SK-N-SH treated with all-trans-retinoic acid at 6 μM for 48 hours (cell line): Measurements from ENCODE around the gene TEKTIP1.

ENCODE experiments used
- ATAC-seq: fragments of 200-7000 bp; cut with Tn5 transposase; 3 replicates; pipeline ENCODE4 v1.9.1; 2020; ENCODE audit warnings: mild to moderate bottlenecking, moderate library complexity
- ARNTL ChIP-seq: fragments of 450-650 bp; formaldehyde crosslinking; IDR thresholded peaks from 2 replicates; pipeline ENCODE4 v1.5.0; 2020; ENCODE audit warnings: low read depth, mild to moderate bottlenecking, moderate library complexity, borderline replicate concordance
- CREB5 ChIP-seq: fragments of 250-450 bp; sonication (Bioruptor Pico); IDR thresholded peaks from 2 replicates; pipeline ENCODE4 v1.5.1; 2020; ENCODE audit warnings: low read depth, mild to moderate bottlenecking, moderate library complexity
- CSDC2 ChIP-seq: fragments of 250-450 bp; sonication (Bioruptor Pico); IDR thresholded peaks from 2 replicates; pipeline ENCODE4 v1.5.0; 2020; ENCODE audit warnings: mild to moderate bottlenecking, moderate library complexity
- CSRNP3 ChIP-seq: fragments of 250-450 bp; sonication (Bioruptor Pico); IDR thresholded peaks from 2 replicates; pipeline ENCODE4 v1.5.1; 2021; ENCODE audit warnings: mild to moderate bottlenecking, moderate library complexity
- ESRRG ChIP-seq: fragments of 250-450 bp; sonication (Bioruptor Pico); IDR thresholded peaks from 2 replicates; pipeline ENCODE4 v1.6.1; 2021; ENCODE audit warnings: mild to moderate bottlenecking
- GLIS3 ChIP-seq: fragments of 250-450 bp; sonication (Bioruptor Pico); IDR thresholded peaks from 2 replicates; pipeline ENCODE4 v1.5.0; 2020; ENCODE audit warnings: mild to moderate bottlenecking, moderate library complexity
- ISL1 ChIP-seq: fragments of 250-450 bp; sonication (Bioruptor Pico); IDR thresholded peaks from 2 replicates; pipeline ENCODE4 v2.1.2; 2022; ENCODE audit warnings: mild to moderate bottlenecking, moderate library complexity
- OSR1 ChIP-seq: fragments of 250-450 bp; sonication (Bioruptor Pico); IDR thresholded peaks from 2 replicates; pipeline ENCODE4 v1.8.0; 2022; ENCODE audit warnings: moderate library complexity, mild to moderate bottlenecking, inconsistent platforms
- PATZ1 ChIP-seq: fragments of 250-450 bp; sonication (Bioruptor Pico); IDR thresholded peaks from 2 replicates; pipeline ENCODE4 v1.8.0; 2020; ENCODE audit warnings: mild to moderate bottlenecking, moderate library complexity, borderline replicate concordance
- POU6F1 ChIP-seq: fragments of 250-450 bp; sonication (Bioruptor Pico); IDR thresholded peaks from 2 replicates; pipeline ENCODE4 v1.8.0; 2021; ENCODE audit warnings: low read depth, mild to moderate bottlenecking, moderate library complexity, borderline replicate concordance
- PPARA ChIP-seq: fragments of 250-450 bp; sonication (Bioruptor Pico); IDR thresholded peaks from 2 replicates; pipeline ENCODE4 v1.5.0; 2020; ENCODE audit warnings: mild to moderate bottlenecking, borderline replicate concordance
- RARB ChIP-seq: fragments of 250-450 bp; sonication (Bioruptor Pico); IDR thresholded peaks from 2 replicates; pipeline ENCODE4 v1.8.0; 2021; ENCODE audit warnings: mild to moderate bottlenecking, moderate library complexity
- SNAI2 ChIP-seq: fragments of 250-450 bp; sonication (Bioruptor Pico); IDR thresholded peaks from 2 replicates; pipeline ENCODE4 v1.5.0; 2020; ENCODE audit warnings: mild to moderate bottlenecking, moderate library complexity
- TCF4 ChIP-seq: fragments of 250-450 bp; sonication (Bioruptor Pico); IDR thresholded peaks from 2 replicates; pipeline ENCODE4 v1.8.0; 2021; ENCODE audit warnings: mild to moderate bottlenecking, moderate library complexity, borderline replicate concordance
- TOX ChIP-seq: fragments of 250-450 bp; sonication (Bioruptor Pico); IDR thresholded peaks from 2 replicates; pipeline ENCODE4 v1.8.0; 2021; ENCODE audit warnings: mild to moderate bottlenecking, moderate library complexity, borderline replicate concordance
- TSHZ2 ChIP-seq: fragments of 250-450 bp; sonication (Bioruptor Pico); IDR thresholded peaks from 2 replicates; pipeline ENCODE4 v1.5.0; 2020; ENCODE audit warnings: mild to moderate bottlenecking, moderate library complexity
- ZC3H10 ChIP-seq: fragments of 250-450 bp; sonication (Bioruptor Pico); IDR thresholded peaks from 2 replicates; pipeline ENCODE4 v1.5.1; 2021; ENCODE audit warnings: mild to moderate bottlenecking, moderate library complexity
- ZFP3 ChIP-seq: fragments of 250-450 bp; sonication (Bioruptor Pico); IDR thresholded peaks from 2 replicates; pipeline ENCODE4 v1.5.0; 2020; ENCODE audit warnings: mild to moderate bottlenecking, moderate library complexity
- ZFP30 ChIP-seq: fragments of 450-650 bp; formaldehyde crosslinking; IDR thresholded peaks from 2 replicates; pipeline ENCODE4 v1.5.0; 2022; ENCODE audit warnings: mild to moderate bottlenecking, moderate library complexity
- ZNF565 ChIP-seq: fragments of 450-650 bp; formaldehyde crosslinking; conservative IDR thresholded peaks from 2 replicates; pipeline ENCODE4 v1.5.0; 2020; ENCODE audit warnings: low read depth, mild to moderate bottlenecking, moderate library complexity
- ZNF70 ChIP-seq: fragments of 450-650 bp; formaldehyde crosslinking; IDR thresholded peaks from 2 replicates; pipeline ENCODE4 v1.5.0; 2020; ENCODE audit warnings: mild to moderate bottlenecking, moderate library complexity
- ZNF8 ChIP-seq: fragments of 450-650 bp; formaldehyde crosslinking; IDR thresholded peaks from 2 replicates; pipeline ENCODE4 v1.5.0; 2020; ENCODE audit warnings: mild to moderate bottlenecking, moderate library complexity

TEKTIP1 gene

GRCh38 chr19:3501780-3502179 is 37.2 kb upstream of the TEKTIP1 start:
- no peak for ATAC-seq
- TF ChIP-seq TOX (CRISPR knock-in tag) (no peak), PPARA (CRISPR knock-in tag) (no peak), TSHZ2 (CRISPR knock-in tag) (no peak), ISL1 (CRISPR knock-in tag) (no peak), RARB (CRISPR knock-in tag) (no peak), ESRRG (CRISPR knock-in tag) (no peak), ARNTL (no peak), ZFP3 (no peak), OSR1 (no peak), SNAI2 (no peak), GLIS3 (CRISPR knock-in tag) (no peak), TCF4 (CRISPR knock-in tag) (no peak), CSRNP3 (no peak), ZNF8 (CRISPR knock-in tag) (no peak), ZNF70 (no peak), PATZ1 (CRISPR knock-in tag) (no peak), CREB5 (CRISPR knock-in tag) (no peak), CSDC2 (CRISPR knock-in tag) (no peak), ZNF565 (CRISPR knock-in tag) (no peak)

- no peak for ATAC-seq
- no peak for TF ChIP-seq ZNF70
- TF ChIP-seq ZFP30 (CRISPR knock-in tag): no peak
- no peak for TF ChIP-seq OSR1
- TF ChIP-seq ZNF8 (CRISPR knock-in tag): no peak
- TF ChIP-seq TOX (CRISPR knock-in tag): no peak
- TF ChIP-seq SNAI2: no peak
- no peak for TF ChIP-seq ARNTL
- no peak for TF ChIP-seq CREB5 (CRISPR knock-in tag)
- TF ChIP-seq ZC3H10 (CRISPR knock-in tag): no peak
- TF ChIP-seq CSDC2 (CRISPR knock-in tag): no peak
- TF ChIP-seq PPARA (CRISPR knock-in tag): no peak
- TF ChIP-seq TSHZ2 (CRISPR knock-in tag): no peak
- no peak for TF ChIP-seq PATZ1 (CRISPR knock-in tag)
- no peak for TF ChIP-seq CSRNP3
- no peak for TF ChIP-seq POU6F1 (CRISPR knock-in tag)
- no peak for TF ChIP-seq ZFP3
Observed at GRCh38 chr19:3503036-3503572, 35.9 kb upstream of the TEKTIP1 start.
